NCI-H2107 (cell line): Measurements from ENCODE around the gene PCSK5.
"Not testable (repeated sequence)": the region's sequence is repeated elsewhere in the genome, so short reads cannot be mapped to it uniquely, and the experiment has no call there.

Source experiments
- DNase-seq: peaks from one replicate; lab custom pipeline; 2025; lab: John Stamatoyannopoulos, UW

PCSK5 gene

DNA sequence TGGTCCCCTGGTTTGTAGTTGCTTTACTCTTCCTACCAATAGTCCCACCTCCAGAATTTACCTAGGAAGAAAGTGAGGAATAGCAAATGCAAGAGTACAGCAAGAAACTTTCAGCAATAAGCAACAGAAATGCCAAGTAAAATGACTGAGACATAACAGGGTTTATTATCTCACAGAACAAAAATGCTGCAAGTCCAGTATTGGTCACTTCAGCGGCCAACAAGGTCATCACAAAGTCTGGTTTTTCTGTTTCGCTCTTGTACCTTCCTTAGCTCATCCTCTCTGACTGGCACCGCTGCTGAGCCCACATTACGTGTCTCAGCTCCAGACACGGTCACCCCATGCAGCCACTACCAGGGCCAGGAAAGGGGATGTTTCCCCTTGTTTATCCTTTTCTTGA, 421.1 kb downstream of the PCSK5 start:
- no peak for DNase-seq

- no peak for DNase-seq
Observed at GRCh38 chr9:76313771-76314170, 423.3 kb downstream of the PCSK5 start.

GRCh38 chr9:76314321-76314720, 423.8 kb downstream of the PCSK5 start:
- DNase-seq: no peak

DNA sequence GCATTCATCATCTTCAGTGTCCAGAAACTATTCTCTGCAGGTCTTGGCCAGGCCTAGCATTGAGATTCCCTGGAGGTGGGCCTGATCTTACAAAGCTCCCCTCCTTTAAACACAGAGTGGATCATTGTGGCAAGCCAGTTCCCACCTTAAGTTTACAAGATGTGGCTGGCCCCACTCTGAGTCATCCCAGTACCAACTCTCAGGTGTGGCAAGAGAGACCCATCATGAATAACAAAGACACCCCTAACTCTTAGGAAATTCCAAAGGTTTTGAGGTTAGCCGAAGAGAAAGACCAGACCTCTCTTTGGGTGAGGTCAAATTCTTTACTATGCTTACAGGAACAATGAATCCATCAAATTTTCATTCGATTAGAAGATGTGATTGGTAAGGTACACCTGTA, 425.6 kb downstream of the PCSK5 start:
- DNase-seq: no peak

DNA sequence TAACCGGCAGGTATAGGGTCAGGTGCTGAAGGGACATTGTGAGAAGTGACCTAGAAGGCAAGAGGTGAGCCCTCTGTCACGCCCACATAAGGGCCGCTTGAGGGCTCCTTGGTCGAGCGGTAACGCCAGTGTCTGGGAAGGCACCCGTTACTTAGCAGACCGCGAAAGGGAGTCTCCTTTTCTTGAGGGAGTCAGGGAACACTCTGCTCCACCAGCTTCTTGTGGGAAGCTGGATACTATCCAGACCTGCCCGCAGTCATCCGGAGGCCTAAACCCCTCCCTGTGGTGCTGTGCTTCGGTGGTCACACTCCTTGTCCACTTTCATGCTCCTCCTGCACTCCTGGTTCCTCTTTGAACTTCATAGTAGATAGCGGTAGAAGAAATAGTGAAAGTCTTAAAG, 429.0 kb downstream of the PCSK5 start:
- not testable (repeated sequence) for DNase-seq

DNA sequence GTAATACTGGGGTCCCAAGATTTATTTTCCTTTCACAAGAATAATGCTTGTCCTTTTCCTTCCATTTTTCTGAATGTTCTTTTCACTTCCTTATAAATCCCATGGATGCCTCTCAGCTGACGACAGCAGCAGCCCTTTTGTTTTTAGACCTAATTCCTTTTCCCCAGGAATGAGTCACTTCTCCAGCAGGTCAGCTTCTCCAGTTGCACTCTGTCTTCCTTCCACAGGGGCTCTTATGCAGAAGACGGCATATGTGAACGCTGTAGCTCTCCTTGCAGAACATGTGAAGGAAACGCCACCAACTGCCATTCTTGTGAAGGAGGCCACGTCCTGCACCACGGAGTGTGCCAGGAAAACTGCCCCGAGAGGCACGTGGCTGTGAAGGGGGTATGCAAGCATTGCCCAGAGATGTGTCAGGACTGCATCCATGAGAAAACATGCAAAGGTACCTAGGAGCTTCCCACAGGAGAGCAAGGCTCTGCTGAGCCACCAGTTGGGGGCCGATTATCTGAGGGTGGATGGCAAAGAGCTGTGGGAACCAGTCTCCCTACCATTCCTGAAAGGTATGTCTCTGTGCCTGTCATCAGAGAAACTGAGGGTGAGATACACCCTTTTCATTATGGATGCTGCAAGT, 430.8 kb downstream of the PCSK5 start:
- DNase-seq: no peak

DNA sequence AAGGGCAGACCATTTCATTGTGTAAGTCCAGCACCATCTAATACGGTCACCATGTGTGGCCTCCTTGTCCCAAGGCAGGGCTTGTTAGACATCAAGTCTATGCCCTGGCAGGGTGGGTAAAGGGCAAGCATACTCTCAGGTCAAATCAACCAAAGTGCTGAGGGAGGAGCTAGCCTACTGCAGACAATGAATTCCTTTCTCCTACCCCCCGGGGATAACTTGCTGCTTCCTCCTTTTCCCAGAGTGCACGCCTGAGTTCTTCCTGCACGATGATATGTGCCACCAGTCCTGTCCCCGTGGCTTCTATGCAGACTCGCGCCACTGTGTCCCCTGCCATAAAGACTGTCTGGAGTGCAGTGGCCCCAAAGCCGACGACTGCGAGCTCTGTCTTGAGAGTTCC, 432.3 kb downstream of the PCSK5 start:
- DNase-seq: no peak

GRCh38 chr9:76323490-76323889, 433.0 kb downstream of the PCSK5 start:
- DNase-seq: no peak

DNA sequence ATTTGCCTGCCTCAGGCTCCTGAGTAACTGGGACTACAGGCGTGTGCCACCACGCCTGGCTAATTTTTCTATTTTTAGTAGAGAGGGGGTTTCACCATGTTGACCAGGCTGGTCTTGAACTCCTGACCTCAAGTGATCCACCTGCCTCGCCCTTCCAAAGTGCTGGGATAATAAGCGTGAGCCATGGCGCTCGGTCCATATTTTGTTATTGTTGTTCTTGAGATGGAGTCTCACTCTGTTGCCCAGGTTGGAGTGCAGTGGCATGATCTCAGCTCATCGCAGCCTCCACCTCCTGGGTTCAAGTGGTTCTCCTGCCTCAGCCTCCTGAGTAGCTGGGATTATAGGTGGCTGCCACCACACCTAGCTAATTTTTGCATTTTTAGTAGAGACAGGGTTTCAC, 433.6 kb downstream of the PCSK5 start:
- DNase-seq: not testable (repeated sequence)

DNA sequence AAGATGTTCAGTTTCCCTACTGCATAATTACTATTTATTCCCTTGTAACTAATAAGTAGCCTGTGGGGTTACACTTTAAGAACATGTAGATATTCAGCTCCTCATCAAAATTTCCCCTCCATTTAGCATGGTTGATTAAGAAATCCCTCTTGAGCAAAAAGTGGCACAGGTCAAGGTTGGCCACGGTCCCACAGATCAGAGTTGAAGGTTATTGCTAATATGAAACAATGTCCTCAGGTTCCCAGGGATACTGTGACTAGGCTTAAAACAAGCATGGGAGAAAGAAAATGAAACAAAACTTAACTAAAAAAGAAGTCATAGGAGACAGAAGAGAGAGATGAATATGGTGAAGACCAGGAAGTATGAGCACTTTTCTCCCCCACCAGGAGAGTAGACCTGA, 439.6 kb downstream of the PCSK5 start:
- no peak for DNase-seq

DNA sequence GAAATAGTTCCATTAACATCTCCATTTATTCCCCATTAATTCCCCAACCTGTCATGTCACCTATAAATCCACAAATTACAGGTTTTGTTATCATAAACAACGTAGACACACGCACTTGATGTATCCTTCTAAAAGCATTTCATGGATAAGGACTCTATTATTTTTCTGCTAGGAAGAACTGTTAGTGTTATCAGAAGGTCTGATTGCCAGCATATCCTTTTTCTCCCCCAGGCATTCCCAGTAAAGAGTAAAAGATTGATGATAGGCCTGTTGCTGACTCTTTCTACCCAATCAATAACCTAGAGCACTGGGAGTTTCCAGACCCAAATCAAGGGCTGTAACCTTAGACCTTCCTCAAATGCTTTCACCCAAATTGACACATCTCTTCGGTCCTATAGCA, 442.9 kb downstream of the PCSK5 start:
- no peak for DNase-seq

DNA sequence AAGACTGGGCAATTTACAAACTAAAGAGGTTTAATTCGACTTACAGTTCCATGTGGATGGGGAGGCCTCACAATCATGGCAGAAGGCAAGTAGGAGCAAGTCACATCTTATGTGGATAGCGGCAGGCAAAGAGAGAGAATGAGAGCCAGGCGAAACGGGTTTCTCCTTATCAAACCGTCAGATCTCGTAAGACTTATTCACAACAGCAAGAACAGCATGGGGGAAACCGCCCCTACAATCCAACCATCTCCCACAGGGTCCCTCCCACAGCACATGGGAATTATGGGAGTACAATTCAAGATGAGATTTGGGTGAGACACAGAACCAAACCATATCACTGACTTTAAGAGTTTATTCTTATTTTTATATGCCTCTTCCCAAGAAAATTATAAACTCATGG, 443.5 kb downstream of the PCSK5 start:
- no peak for DNase-seq

- no peak for DNase-seq
Observed at GRCh38 chr9:76336027-76336426, 445.6 kb downstream of the PCSK5 start.

DNA sequence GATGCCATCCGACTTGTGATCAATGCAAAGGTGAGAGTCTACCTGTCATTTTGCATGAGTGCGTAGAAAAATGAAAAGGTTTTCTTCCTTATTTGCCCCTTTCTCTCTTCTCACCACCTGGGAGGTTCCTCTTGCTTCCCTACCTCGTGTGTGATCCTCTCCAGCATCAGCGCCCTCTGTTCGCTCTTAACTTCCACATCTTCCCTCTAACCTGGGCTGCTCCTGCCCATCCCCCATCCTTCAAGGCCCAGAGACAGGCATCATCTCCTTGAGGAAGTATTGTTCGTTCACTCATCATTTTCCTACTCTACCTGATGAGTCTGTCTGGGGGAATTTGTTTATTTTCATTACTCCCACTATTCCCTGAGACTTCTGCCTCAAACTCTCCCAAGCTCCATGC, 447.9 kb downstream of the PCSK5 start:
- DNase-seq: no peak

- DNase-seq: no peak
Observed at GRCh38 chr9:76341616-76342015, 451.1 kb downstream of the PCSK5 start.

GRCh38 chr9:76342201-76342600, 451.7 kb downstream of the PCSK5 start:
- DNase-seq: no peak

DNA sequence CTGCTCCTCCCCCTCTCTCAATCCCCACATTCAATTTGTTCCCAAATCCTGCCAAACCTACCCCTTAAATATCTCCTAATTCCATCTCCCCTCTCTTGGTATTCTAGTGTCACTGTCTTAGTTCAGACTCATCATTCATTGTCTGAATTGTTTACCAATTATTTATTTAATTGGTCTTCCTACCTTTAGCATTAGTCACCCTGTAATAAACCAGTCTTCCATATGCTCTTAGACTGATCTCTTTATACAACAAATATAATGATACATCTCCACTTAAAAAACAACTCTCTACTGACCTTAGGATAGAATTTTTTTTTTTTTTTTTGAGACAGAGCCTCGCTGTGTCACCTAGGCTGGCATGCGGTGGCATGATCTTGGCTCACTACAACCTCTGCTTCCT, 452.4 kb downstream of the PCSK5 start:
- no peak for DNase-seq

- DNase-seq: no peak
Observed at GRCh38 chr9:76349865-76350264, 459.4 kb downstream of the PCSK5 start.

DNA sequence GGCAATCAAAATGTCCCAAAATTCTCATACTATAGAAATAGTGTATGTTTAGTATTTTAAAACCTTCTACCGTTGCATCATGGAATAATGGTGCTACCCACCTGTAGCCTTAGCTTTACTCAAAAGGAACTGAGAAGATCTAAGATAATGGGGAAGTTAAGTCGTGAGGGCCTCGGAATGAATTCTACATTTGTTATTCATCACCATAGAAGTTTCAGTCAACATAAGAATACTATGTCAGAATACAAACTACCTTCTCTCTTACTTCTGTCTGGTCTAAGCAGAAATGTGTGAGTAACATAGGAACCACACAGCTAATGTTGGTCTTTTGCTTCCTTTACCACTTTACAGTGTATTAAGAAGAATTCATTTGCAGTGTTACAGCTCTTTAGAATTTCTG, 460.5 kb downstream of the PCSK5 start:
- no peak for DNase-seq

- DNase-seq: no peak
Observed at GRCh38 chr9:76352026-76352620, 461.6 kb downstream of the PCSK5 start.

GRCh38 chr9:76353280-76353679, 462.8 kb downstream of the PCSK5 start:
- no peak for DNase-seq

DNA sequence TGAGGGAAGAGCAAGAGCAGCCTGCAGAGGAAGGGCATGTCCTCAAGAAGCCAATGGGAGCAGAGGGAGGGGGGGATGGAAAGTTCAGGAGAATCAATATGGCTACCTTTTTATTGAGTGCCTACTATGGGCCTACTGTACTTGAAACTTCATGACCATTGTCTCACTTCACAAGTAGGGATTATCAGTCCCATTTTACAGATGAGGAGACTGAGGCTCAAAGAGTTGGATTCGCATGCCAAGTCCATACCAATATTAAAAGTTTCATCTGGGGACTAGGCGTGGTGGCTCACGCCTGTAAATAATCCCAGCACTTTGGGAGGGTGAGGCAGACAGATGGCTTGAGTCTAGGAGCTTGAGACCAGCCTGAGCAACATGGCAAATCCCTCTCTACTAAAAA, 463.7 kb downstream of the PCSK5 start:
- no peak for DNase-seq

DNA sequence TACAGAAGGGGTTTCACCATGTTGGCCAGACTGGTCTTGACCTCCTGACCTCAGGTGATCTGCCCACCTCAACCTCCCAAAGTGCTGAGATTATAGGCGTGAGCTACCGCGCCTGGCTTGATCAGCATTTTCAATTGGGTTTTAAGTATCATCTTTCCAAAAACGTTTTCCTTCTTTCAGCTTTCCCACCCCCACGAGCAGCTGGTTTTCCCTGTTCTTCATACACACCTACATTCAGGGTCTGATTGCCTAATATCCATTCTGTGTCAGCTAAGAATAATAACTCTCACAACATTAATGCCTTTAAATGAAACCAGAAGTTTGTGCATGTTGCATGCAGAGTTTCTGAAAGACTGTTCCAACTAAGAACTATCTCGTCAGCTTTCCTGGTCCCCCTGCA, 465.4 kb downstream of the PCSK5 start:
- DNase-seq: no peak

DNA sequence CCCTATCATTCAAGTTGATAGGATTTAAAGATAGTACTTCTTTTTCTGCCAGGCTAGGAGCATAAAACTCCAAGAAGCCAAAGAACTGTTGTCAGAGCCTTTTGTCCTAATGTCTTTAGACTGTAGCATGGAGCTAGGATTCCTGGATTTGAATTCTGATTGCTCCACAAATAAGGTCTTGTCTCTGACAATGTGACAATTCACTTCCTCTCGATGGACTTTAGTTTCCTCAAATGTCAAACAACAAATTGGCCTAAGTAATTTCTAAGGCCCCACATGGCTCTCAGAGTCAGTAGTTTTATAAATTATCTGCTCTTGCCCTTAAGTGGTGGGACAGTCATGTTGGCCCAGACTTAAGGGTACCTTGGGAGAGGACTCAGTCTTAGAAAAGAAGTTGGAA, 467.1 kb downstream of the PCSK5 start:
- no peak for DNase-seq
